PC-9 (cell line): Measurements from ENCODE around the gene KRTAP4-4. TPM values are rescaled to one million over a fixed set of nuclear protein-coding genes. Genes with fewer than 3 reads are reported as not detected.
"Not testable (repeated sequence)": the region's sequence is repeated elsewhere in the genome, so short reads cannot be mapped to it uniquely, and the experiment has no call there.

ENCODE experiments used
- BruUV-seq: library from RNA; stranded (reverse); fragments of 400-500 nt; replicated peaks from 2 replicates; lab custom pipeline; 2021; lab: Mats Ljungman, UMichigan
- CTCF ChIA-PET: fragments of 300-600 bp; sonication (Branson Sonifier 250); formaldehyde crosslinking; loops from one replicate; lab custom pipeline; 2022; ENCODE audit warnings: antibody characterized with exemption; lab: Charles Lee
- POLR2A ChIA-PET: fragments of 300-600 bp; sonication (Branson Sonifier 250); formaldehyde crosslinking; loops from one replicate; lab custom pipeline; 2022; ENCODE audit warnings: antibody characterized with exemption; ENCODE audit not compliant: unreplicated experiment; lab: Charles Lee
- DNase-seq, 2 experiments: peaks; one replicate each; pipeline versions ENCODE4 v3.0.0 to v3.0.0-alpha.2; 2015 to 2022; ENCODE audit warnings: mixed read lengths in 1 of 2
- H2AFZ ChIP-seq: fragments of 200-600 bp; sonication (generic); 2 replicates; pipeline ENCODE4 v1.8.1; 2017; ENCODE audit warnings: antibody characterized with exemption
- H3F3A ChIP-seq: fragments of 200-600 bp; sonication (generic); 2 replicates; pipeline ENCODE4 v1.8.1; 2017; ENCODE audit warnings: antibody characterized with exemption, mild to moderate bottlenecking, low read depth; ENCODE audit not compliant: insufficient read depth
- H3K27ac ChIP-seq: fragments of 200-600 bp; sonication (generic); 2 replicates; pipeline ENCODE4 v1.6.1; 2016; ENCODE audit warnings: mixed run types
- H3K27me3 ChIP-seq: fragments of 200-600 bp; sonication (generic); 2 replicates; pipeline ENCODE4 v1.6.1; 2016; ENCODE audit warnings: low read depth, mixed run types; ENCODE audit not compliant: insufficient read depth
- H3K36me3 ChIP-seq: fragments of 200-600 bp; sonication (generic); 2 replicates; pipeline ENCODE4 v1.6.1; 2016; ENCODE audit warnings: low read depth, mixed run types
- H3K4me1 ChIP-seq: fragments of 200-600 bp; sonication (generic); replicated peaks from 2 replicates; pipeline ENCODE4 v1.6.1; 2016; ENCODE audit warnings: mixed run types; ENCODE audit not compliant: insufficient read depth
- H3K4me2 ChIP-seq: fragments of 200-600 bp; sonication (generic); 2 replicates; pipeline ENCODE4 v1.6.1; 2017; ENCODE audit warnings: mixed run types
- H3K4me3 ChIP-seq: fragments of 200-600 bp; sonication (generic); 2 replicates; pipeline ENCODE4 v1.6.1; 2016; ENCODE audit warnings: mixed run types
- H3K79me2 ChIP-seq: fragments of 200-600 bp; sonication (generic); 2 replicates; pipeline ENCODE4 v1.6.1; 2017; ENCODE audit warnings: low read depth, mixed run types
- H3K9me2 ChIP-seq: fragments of 200-600 bp; sonication (generic); 2 replicates; pipeline ENCODE4 v1.8.1; 2017; ENCODE audit warnings: mild to moderate bottlenecking; ENCODE audit not compliant: insufficient read depth
- H3K9me3 ChIP-seq: fragments of 200-600 bp; sonication (generic); 2 replicates; pipeline ENCODE4 v1.8.1; 2016; ENCODE audit warnings: low read depth; ENCODE audit not compliant: insufficient read depth
- H4K20me1 ChIP-seq: fragments of 200-600 bp; sonication (generic); 2 replicates; pipeline ENCODE4 v1.8.1; 2017; ENCODE audit not compliant: insufficient read depth
- EZH2 ChIP-seq: fragments of 200-600 bp; sonication (generic); IDR thresholded peaks from 2 replicates; pipeline ENCODE4 v1.8.0; 2017; ENCODE audit warnings: antibody characterized with exemption, low read depth
- intact Hi-C: fragments of 100-400 bp; cut with micrococcal nuclease; formaldehyde crosslinking; loops from one replicate; pipeline ENCODE4 v1.10.0; 2022; ENCODE audit not compliant: unreplicated experiment
- total RNA-seq: library from RNA; stranded (reverse); gene quantifications from 2 replicates; pipeline ENCODE4 v1.2.3, GENCODE V29; 2021
- TF ChIP-seq, protein P1 (sequence below): fragments of 200-600 bp; sonication (generic); conservative IDR thresholded peaks from 2 replicates; pipeline ENCODE4 v1.6.1; 2017; ENCODE audit warnings: mixed run types, antibody characterized with exemption, mild to moderate bottlenecking, moderate library complexity

The KRTAP4-4 gene
- total RNA-seq, 1 experiment from 2014 or later = not detected

DNA sequence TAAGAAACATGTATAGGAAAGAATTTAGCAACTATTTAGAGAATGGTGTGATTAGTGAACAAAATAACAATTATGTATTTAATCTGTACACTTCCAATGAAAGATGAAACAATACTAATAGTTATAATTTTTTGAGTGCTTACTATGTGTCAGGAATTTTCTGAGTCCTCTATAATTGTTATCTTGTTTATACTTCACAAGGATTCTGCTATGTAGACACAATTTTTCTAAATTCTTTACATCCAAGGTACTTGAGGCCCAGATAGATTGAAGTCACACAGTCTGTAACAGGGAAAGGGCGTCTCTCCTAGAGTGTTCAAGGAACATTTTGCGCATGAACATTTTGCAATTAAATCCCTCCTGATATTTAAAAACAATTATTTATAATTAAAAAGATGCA, 35.5 kb downstream of the KRTAP4-4 start:
- no peaks in the 10 kb centered on the region for H3K79me2 ChIP-seq
- H3K4me2 ChIP-seq = no peak overlapping the region
- no peaks in the 10 kb centered on the region for H3F3A ChIP-seq
- CTCF ChIA-PET = no interaction called here
- H3K27me3 ChIP-seq = no peaks in the 10 kb centered on the region
- H3K9me3 ChIP-seq = 0 out of 2 replicates have a peak, but pooled peaks cover 3% of the 10 kb centered on the region
- intact Hi-C loops = no loop called here
- POLR2A ChIA-PET = no interaction called here
- H3K36me3 ChIP-seq = no peaks in the 10 kb centered on the region
- no peak overlapping the region for H2AFZ ChIP-seq
- H3K9me2 ChIP-seq = no peaks in the 10 kb centered on the region
- no peak for DNase-seq
- H4K20me1 ChIP-seq = no peaks in the 10 kb centered on the region
- no peak overlapping the region for H3K27ac ChIP-seq
- BruUV-seq = no TSS peak
- no peak for TF ChIP-seq EZH2
- TF ChIP-seq, protein P1, sequence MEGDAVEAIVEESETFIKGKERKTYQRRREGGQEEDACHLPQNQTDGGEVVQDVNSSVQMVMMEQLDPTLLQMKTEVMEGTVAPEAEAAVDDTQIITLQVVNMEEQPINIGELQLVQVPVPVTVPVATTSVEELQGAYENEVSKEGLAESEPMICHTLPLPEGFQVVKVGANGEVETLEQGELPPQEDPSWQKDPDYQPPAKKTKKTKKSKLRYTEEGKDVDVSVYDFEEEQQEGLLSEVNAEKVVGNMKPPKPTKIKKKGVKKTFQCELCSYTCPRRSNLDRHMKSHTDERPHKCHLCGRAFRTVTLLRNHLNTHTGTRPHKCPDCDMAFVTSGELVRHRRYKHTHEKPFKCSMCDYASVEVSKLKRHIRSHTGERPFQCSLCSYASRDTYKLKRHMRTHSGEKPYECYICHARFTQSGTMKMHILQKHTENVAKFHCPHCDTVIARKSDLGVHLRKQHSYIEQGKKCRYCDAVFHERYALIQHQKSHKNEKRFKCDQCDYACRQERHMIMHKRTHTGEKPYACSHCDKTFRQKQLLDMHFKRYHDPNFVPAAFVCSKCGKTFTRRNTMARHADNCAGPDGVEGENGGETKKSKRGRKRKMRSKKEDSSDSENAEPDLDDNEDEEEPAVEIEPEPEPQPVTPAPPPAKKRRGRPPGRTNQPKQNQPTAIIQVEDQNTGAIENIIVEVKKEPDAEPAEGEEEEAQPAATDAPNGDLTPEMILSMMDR = no peak
- H3K4me1 ChIP-seq = no peaks in the 10 kb centered on the region; the same call in 1 of the 2 replicates
- H3K4me3 ChIP-seq = no peak overlapping the region

DNA sequence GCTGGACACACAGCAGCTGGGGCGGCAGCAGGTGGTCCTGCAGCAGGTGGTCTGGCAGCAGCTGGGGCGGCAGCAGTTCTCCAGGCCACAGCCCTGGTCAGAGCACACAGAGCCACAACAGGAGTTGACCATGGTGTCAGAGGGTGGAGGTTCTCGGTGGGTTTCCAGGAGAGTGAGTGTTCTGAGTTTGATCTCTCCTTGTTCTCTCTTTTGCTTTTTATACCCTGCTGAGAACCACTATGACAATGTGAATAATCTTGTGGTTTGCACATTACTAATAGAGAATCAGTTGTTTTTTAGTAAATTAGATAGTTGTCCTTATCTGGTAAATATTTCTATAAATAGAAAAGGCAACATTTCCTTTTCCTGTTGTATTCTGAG, 36.6 kb downstream of the KRTAP4-4 start, which contains the start of gene KRTAP4-12:
Gene KRTAP4-12, minus strand, starts transcription at position 192 of the 381 bp plus-strand sequence. Its CDS starts 60 bp downstream, at position 132.
- CTCF ChIA-PET, DNase-seq: not testable (repeated sequence)

DNA sequence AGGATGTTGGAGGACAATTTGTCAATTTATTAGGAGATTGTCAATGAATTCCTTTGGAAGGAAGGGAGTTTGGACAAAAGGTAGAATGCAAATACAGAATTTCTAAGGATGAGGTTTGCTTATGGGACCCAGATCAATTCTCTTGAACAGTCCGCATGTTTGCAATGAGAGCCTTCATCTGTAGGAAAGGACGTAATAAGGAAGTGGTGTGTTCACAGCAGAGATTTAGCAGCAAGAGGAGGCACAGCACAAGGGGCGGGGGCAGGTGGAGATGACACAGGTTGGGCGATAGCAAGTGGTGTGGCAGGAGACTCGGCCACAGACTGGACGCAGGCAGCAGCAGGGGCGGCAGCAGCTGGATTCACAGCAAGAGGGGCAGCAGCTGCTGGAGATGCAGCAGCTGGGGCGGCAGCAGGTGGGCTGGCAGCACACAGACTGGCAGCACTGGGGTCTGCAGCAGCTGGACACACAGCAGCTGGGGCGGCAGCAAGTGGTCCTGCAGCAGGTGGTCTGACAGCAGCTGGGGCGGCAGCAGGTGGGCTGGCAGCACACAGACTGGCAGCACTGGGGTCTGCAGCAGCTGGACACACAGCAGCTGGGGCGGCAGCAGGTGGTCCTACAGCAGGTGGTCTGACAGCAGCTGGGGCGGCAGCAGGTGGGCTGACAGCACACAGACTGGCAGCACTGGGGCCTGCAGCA, 37.1 kb downstream of the KRTAP4-4 start:
- not testable (repeated sequence) for H3K36me3 ChIP-seq, BruUV-seq

More for the DNA sequence above, 36.6 kb downstream of the KRTAP4-4 start, which contains the start of gene KRTAP4-12:
- POLR2A ChIA-PET = interaction anchor here (0.7 kb wide), 1 partner anchor 208 kb away, joined by 14 read pairs; no protein-coding TSS in a partner anchor
- H3K9me3 ChIP-seq, BruUV-seq, H3K27ac ChIP-seq, H3F3A ChIP-seq, H3K79me2 ChIP-seq, intact Hi-C loops, H3K4me3 ChIP-seq, H3K4me1 ChIP-seq, H3K27me3 ChIP-seq, H3K9me2 ChIP-seq, H4K20me1 ChIP-seq, H2AFZ ChIP-seq, H3K36me3 ChIP-seq, H3K4me2 ChIP-seq: not testable (repeated sequence)

DNA sequence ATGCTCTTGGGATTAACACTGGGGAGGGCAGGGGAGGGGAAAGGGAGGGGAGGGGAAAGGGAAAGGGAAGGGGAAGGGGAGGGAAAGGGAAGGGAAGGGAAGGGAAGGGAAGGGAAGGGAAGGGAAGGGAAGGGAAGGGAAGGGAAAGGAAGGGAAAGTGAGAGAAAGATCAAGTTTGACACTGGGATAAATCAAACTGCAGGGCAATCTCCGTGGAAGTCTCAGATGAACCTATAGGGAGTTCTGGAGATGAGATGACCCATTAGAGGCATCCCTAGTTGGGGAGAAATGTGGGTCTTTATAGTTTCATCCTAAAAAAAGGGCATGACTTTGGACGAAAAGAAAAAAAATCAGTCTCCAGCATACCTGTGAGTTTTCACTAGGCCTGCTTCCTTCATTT, 38.8 kb downstream of the KRTAP4-4 start:
- no peaks in the 10 kb centered on the region for H3K27me3 ChIP-seq
- H3K27ac ChIP-seq = no peak overlapping the region
- no peaks in the 10 kb centered on the region for H3K36me3 ChIP-seq
- H2AFZ ChIP-seq = no peak overlapping the region
- DNase-seq = no peak
- H3K79me2 ChIP-seq = no peaks in the 10 kb centered on the region
- no peak overlapping the region for H3K4me2 ChIP-seq
- ChIA-PET POLR2A (no interaction called here), CTCF (no interaction called here)
- intact Hi-C loops = no loop called here
- no peaks in the 10 kb centered on the region for H3F3A ChIP-seq
- no peaks in the 10 kb centered on the region; the same call in 1 of the 2 replicates for H3K4me1 ChIP-seq
- no peaks in the 10 kb centered on the region for H4K20me1 ChIP-seq
- no peak overlapping the region for H3K4me3 ChIP-seq
- 0 out of 2 replicates have a peak, but pooled peaks cover 3% of the 10 kb centered on the region for H3K9me3 ChIP-seq
- no TSS peak for BruUV-seq
- no peaks in the 10 kb centered on the region for H3K9me2 ChIP-seq
- no peak for TF ChIP-seq EZH2
- TF ChIP-seq, protein P1 = no peak

More for the DNA sequence above, 37.1 kb downstream of the KRTAP4-4 start:
- H3K27me3 ChIP-seq, H2AFZ ChIP-seq, H3K79me2 ChIP-seq, H3K4me2 ChIP-seq, H4K20me1 ChIP-seq, H3K27ac ChIP-seq, H3K4me1 ChIP-seq, CTCF ChIA-PET, H3K9me3 ChIP-seq, H3K4me3 ChIP-seq, intact Hi-C loops, DNase-seq, H3F3A ChIP-seq, H3K9me2 ChIP-seq: not testable (repeated sequence)
- POLR2A ChIA-PET = interaction anchor here (0.7 kb wide), 1 partner anchor 207 kb away, joined by 14 read pairs; no protein-coding TSS in a partner anchor

DNA sequence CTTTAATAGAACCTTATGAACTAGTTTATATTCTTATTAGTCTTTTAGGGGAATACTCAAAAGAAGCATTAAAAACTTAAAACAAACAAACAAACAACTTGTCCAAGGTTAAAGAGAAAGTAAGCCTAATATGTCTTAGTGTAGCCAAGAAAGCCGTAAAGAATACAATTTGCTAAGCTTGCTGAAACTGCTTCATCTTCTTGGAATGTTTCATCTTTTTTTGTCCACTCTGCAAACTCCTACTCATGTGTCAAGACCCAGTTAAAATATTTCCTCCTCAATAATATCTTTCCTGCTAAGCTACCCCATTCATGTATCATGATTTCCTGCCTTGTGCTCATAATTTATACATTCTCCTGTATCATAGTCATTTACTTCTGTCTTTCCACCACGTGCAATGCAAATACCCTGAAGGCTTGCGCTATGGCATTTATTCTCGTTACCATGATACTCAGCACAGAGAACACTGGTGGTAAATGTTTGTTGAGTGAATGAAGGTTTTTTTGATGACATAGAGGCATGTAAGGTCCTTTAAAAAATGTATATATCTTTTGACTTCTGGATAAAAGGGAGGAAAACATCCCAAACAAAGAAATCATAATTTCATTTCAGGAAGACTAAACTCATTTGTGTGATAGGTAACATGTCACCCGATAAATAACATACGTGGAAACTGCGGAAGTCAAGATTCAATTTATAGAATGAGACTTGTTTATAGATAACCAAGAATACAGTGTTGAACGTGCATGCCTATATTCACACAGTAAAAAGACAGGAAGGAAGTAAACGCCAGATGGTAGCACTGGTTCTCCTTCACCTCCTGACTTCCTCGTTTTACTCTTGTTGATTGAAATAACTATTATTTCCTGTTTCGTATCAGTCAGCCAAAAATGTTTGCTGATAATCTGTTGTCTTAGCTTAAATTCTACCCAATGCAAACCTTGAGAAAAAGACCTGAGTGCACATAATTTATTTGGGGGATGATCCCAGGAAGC, 40.6 kb downstream of the KRTAP4-4 start:
- H3F3A ChIP-seq, H3K9me2 ChIP-seq, H3K9me3 ChIP-seq, H3K36me3 ChIP-seq, DNase-seq, intact Hi-C loops, H4K20me1 ChIP-seq, H3K4me3 ChIP-seq, H3K27ac ChIP-seq, H3K79me2 ChIP-seq, H3K4me2 ChIP-seq, BruUV-seq, POLR2A ChIA-PET, CTCF ChIA-PET, H3K27me3 ChIP-seq, H3K4me1 ChIP-seq, H2AFZ ChIP-seq: not testable (repeated sequence)
